H1 (cell line): Measurements from ENCODE around the gene ARL14. TPM values are rescaled to one million over a fixed set of nuclear protein-coding genes. Genes with fewer than 3 reads are reported as not detected.

Experiments used
- ASH2L ChIP-seq: fragments of 200-600, 300-600 bp; sonication (generic); IDR thresholded peaks from one replicate; pipeline ENCODE4 v1.7.1; 2017; ENCODE audit warnings: low read length
- KDM4A ChIP-seq: IDR thresholded peaks from one replicate; pipeline ENCODE4 v1.7.1; 2012; ENCODE audit warnings: low read depth, mild to moderate bottlenecking, moderate library complexity, low read length, inconsistent platforms; ENCODE audit not compliant: severe bottlenecking
- MAX ChIP-seq: IDR thresholded peaks from 2 replicates; pipeline ENCODE4 v1.6.1; 2012; ENCODE audit warnings: inconsistent platforms
- RFX5 ChIP-seq: IDR thresholded peaks from 2 replicates; pipeline ENCODE4 v1.6.1; 2011; ENCODE audit warnings: low read depth, low read length, improper control_type of control experiment, borderline replicate concordance
- SP4 ChIP-seq: IDR thresholded peaks from 2 replicates; pipeline ENCODE4 v1.6.1; 2012; ENCODE audit warnings: low read length, inconsistent platforms
- TAF7 ChIP-seq: optimal IDR thresholded peaks from 2 replicates; pipeline ENCODE3; 2011; ENCODE audit warnings: low read depth, mild to moderate bottlenecking, inconsistent platforms, low read length, moderate library complexity, borderline replicate concordance
- polyA plus RNA-seq, 7 experiments: library from polyadenylated mRNA; depleted of rRNA in 3 of 7; stranded (reverse) in 5 of 7; unstranded in 2 of 7; fragments of >200 nt in 5 of 7; fragments of 200-250 nt in 2 of 7; gene quantifications; 1 replicate in 5 of 7; 2 replicates in 1 of 7; 4 replicates in 1 of 7; pipeline versions ENCODE4 v1.2.1 to v1.2.3, GENCODE V29; 2011 to 2013; ENCODE audit warnings: missing spikeins in 2 of 7, mixed read lengths in 2 of 7
- total RNA-seq: library from RNA; stranded (reverse); fragmentation: NEBNext Ultra II Directional; extraction: Animal tissue kit (Norgen Biotek cat#: 25700); gene quantifications from 2 replicates; pipeline ENCODE4 v1.2.1, GENCODE V29; 2021

ARL14 gene
- total and polyA plus RNA-seq, 2 of the 8 experiments (the other 6 are each of a cell fraction or from before 2014, with no cell fraction given) = not detected

- no peak for TF ChIP-seq MAX
- TF ChIP-seq SP4 = no peak
- TF ChIP-seq RFX5 = no peak
- no peak for TF ChIP-seq ASH2L
- no peak for TF ChIP-seq KDM4A
- no peak for TF ChIP-seq TAF7
Measured at GRCh38 chr3:160667452-160667851, 9.5 kb upstream of the ARL14 start (continued).
